DND-41 (cell line): ENCODE data around the gene STK11IP.

Experiments
- ATAC-seq: fragments of 200-7000 bp; cut with Tn5 transposase; 3 replicates; pipeline ENCODE4 v1.9.1; 2021; ENCODE audit warnings: low read depth; ENCODE audit not compliant: insufficient read depth
- DNase-seq: peaks from one replicate; pipeline ENCODE4 v3.0.0-alpha.2; 2020
- H2AFZ ChIP-seq: 2 replicates; pipeline ENCODE4 v1.6.0; 2012; ENCODE audit warnings: low read depth, low read length
- H3K27ac ChIP-seq: 2 replicates; pipeline ENCODE4 v1.5.1; 2012; ENCODE audit warnings: low read length, inconsistent platforms
- H3K27me3 ChIP-seq: fragments of 200-600 bp; sonication (generic); 2 replicates; pipeline ENCODE4 v1.6.0; 2012; ENCODE audit warnings: low read length, mild to moderate bottlenecking, inconsistent platforms; ENCODE audit not compliant: insufficient read depth, poor library complexity
- H3K36me3 ChIP-seq: 2 replicates; pipeline ENCODE4 v1.5.1; 2012; ENCODE audit warnings: low read length, inconsistent platforms; ENCODE audit not compliant: insufficient read depth
- H3K4me1 ChIP-seq: 2 replicates; pipeline ENCODE4 v1.5.1; 2012; ENCODE audit warnings: mild to moderate bottlenecking, low read length; ENCODE audit not compliant: insufficient read depth
- H3K4me2 ChIP-seq: 2 replicates; pipeline ENCODE4 v1.6.0; 2012; ENCODE audit warnings: mild to moderate bottlenecking, moderate library complexity, low read length, inconsistent platforms; ENCODE audit not compliant: insufficient read depth
- H3K4me3 ChIP-seq, 2 experiments: fragments of 200-600 bp in 1 of 2; shearing (Covaris generic) in 1 of 2; 2 replicates each; pipeline ENCODE4 v1.5.1; 2012 to 2016; ENCODE audit warnings: inconsistent platforms in 2 of 2, low read length in 2 of 2, mild to moderate bottlenecking in 2 of 2, low read depth in 1 of 2, moderate library complexity in 1 of 2
- H3K79me2 ChIP-seq: 2 replicates; pipeline ENCODE4 v1.6.0; 2012; ENCODE audit warnings: low read length, inconsistent platforms; ENCODE audit not compliant: insufficient read depth
- H3K9ac ChIP-seq: 2 replicates; pipeline ENCODE4 v1.6.0; 2012; ENCODE audit warnings: low read depth, mild to moderate bottlenecking, inconsistent platforms, low read length, moderate library complexity
- H3K9me3 ChIP-seq: 2 replicates; pipeline ENCODE4 v1.5.1; 2012; ENCODE audit warnings: low read length, moderate library complexity, mild to moderate bottlenecking, inconsistent platforms; ENCODE audit not compliant: insufficient read depth, severe bottlenecking
- H4K20me1 ChIP-seq: 2 replicates; pipeline ENCODE4 v1.6.0; 2012; ENCODE audit warnings: low read length; ENCODE audit not compliant: insufficient read depth
- CTCF ChIP-seq: IDR thresholded peaks from 2 replicates; pipeline ENCODE4 v1.5.1; 2012; ENCODE audit warnings: borderline replicate concordance, low read length, moderate library complexity, mild to moderate bottlenecking; ENCODE audit not compliant: poor library complexity, severe bottlenecking; ENCODE audit errors: extremely low read depth
- EZH2 ChIP-seq: IDR thresholded peaks from 3 replicates; pipeline ENCODE4 v1.6.1; 2012; ENCODE audit warnings: borderline replicate concordance, low read depth, mild to moderate bottlenecking, moderate library complexity, low read length, inconsistent platforms; ENCODE audit not compliant: severe bottlenecking

Gene STK11IP

GRCh38 chr2:219638217-219638947 lies 40.7 kb downstream of the STK11IP start:
- Histone ChIP-seq H3K4me1 (peaks cover 2% of the 10 kb centered on the region; the same call in 1 of the 2 replicates), H3K9ac (no peak overlapping the region), H3K27ac (no peak overlapping the region), H3K27me3 (no peaks in the 10 kb centered on the region), H3K36me3 (no peaks in the 10 kb centered on the region), H3K79me2 (no peaks in the 10 kb centered on the region), H3K9me3 (no peaks in the 10 kb centered on the region), H2AFZ (no peak overlapping the region), H3K4me2 (no peak overlapping the region), H3K4me3 (no peak overlapping the region), H4K20me1 (0 out of 2 replicates have a peak, but pooled peaks cover 3% of the 10 kb centered on the region)
- TF ChIP-seq EZH2, result no peak
- TF ChIP-seq CTCF, result peak; percentile 19
- ATAC-seq (no peak), DNase-seq (no peak)

GRCh38 chr2:219638948-219639755 lies 41.5 kb downstream of the STK11IP start:
- ATAC-seq (no peak), DNase-seq (no peak)
- Histone ChIP-seq H2AFZ (no peak overlapping the region), H3K4me2 (no peak overlapping the region), H3K4me1 (peaks cover 2% of the 10 kb centered on the region; the same call in 1 of the 2 replicates), H3K4me3 (no peak overlapping the region), H3K36me3 (no peaks in the 10 kb centered on the region), H3K27me3 (no peaks in the 10 kb centered on the region), H3K9me3 (no peaks in the 10 kb centered on the region), H3K9ac (no peak overlapping the region), H3K27ac (no peak overlapping the region), H4K20me1 (0 out of 2 replicates have a peak, but pooled peaks cover 3% of the 10 kb centered on the region), H3K79me2 (no peaks in the 10 kb centered on the region)
- TF ChIP-seq EZH2 (no peak), CTCF (no peak)

GRCh38 chr2:219641390-219642068 lies 43.9 kb downstream of the STK11IP start:
- ATAC-seq, result no peak

More at GRCh38 chr2:219641390-219642068, 43.9 kb downstream of the STK11IP start:
- TF ChIP-seq CTCF (no peak), EZH2 (no peak)
- Histone ChIP-seq H3K4me2 (no peak overlapping the region), H2AFZ (no peak overlapping the region), H3K9ac (no peak overlapping the region), H3K79me2 (no peaks in the 10 kb centered on the region), H3K4me1 (peaks cover 2% of the 10 kb centered on the region; the same call in 1 of the 2 replicates), H3K27me3 (peaks cover 2% of the 10 kb centered on the region), H3K36me3 (no peaks in the 10 kb centered on the region), H3K4me3 (no peak overlapping the region), H3K27ac (no peak overlapping the region), H3K9me3 (no peaks in the 10 kb centered on the region), H4K20me1 (0 out of 2 replicates have a peak, but pooled peaks cover 3% of the 10 kb centered on the region)
- no peak for DNase-seq
